ENCODE data around the gene CELF4.

Gene CELF4

DNA sequence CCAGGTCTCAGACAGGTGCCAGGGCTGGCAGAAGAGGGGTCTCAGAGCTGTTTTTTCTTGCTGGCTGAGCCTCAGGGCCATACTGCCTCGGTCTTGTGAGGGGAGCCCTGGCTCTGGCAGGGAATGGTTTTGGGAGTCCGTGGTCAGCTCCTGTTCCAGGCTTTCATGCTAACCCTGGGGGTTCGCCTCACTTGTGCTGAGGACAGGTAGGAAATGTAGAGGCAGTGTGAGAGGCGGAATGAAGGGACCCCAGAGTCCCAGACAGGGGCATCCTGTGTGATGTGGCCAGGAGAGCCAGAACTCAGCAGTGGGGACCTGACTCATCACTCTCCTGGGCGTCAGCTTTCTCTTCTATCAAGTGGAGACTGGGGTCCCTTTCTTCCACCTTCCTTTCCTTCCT lies 5.7 kb upstream of the CELF4 start:
- DNase-seq, result no peak

DNA sequence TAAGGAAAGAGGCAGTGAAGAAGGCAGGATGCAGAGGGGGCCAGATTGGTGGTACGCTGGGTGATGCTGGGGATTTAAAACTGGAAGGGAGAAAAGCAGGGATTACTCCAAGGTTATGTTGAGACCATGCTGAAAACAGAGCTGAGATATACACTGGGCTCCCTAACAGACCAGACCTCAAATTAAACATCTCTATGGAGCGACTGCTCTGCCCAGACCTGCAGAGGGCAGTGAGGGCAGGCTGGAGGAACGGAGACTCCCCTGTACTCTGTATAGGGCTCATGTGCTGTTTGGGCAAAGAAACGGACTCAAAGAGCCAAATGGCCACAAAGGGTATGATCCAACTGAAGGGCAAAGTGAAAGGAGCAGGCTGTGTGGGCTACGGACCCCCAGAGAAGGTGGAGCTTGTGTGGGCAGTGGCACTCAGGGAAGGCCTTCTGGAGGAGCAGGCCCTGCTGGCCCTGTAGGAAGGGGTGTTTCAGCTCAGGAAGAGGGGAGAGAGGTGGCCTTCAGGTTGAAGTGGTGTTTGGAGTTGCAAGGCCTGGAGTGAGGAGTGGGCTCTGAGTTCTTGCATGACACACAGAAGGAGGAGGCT lies 4.8 kb upstream of the CELF4 start:
- DNase-seq, result no peak

DNA sequence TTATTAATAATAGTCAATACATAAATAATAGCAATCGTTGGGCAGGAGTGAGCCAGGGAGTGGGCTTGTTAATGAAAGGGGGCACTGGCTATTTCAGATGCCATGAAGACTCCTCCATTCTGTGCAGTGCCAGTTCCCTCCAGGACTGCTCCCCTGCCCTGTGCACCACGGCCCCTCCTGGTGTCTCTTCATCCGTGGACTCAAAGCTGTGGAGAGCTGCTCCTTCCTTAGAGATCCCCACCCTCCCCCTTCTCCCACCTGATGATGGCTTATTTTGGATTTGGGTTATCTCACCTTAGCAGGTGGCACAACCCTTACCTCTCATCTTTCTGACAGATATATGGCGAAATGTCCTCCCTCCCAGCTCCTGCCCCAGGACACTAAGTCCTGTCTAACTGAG lies 3.1 kb upstream of the CELF4 start:
- DNase-seq, result no peak

DNA sequence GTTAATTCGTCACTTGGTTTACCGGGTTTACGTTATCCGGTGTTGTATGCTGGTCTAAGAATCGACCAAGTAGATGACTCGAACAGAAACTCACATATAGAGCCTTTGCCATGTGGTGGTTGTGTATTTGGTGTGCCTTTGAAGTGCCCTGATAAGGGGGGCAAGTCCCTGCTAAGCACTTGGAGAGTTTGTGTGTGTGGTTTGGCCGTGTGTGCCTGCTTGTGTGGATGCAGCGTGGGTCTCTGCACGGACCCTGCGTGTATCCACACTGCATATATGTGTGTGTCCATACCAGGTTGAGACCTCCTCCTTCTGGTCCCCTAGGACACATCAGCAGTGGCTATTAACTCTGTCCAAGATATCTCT lies 2.4 kb upstream of the CELF4 start:
- no peak for DNase-seq

DNA sequence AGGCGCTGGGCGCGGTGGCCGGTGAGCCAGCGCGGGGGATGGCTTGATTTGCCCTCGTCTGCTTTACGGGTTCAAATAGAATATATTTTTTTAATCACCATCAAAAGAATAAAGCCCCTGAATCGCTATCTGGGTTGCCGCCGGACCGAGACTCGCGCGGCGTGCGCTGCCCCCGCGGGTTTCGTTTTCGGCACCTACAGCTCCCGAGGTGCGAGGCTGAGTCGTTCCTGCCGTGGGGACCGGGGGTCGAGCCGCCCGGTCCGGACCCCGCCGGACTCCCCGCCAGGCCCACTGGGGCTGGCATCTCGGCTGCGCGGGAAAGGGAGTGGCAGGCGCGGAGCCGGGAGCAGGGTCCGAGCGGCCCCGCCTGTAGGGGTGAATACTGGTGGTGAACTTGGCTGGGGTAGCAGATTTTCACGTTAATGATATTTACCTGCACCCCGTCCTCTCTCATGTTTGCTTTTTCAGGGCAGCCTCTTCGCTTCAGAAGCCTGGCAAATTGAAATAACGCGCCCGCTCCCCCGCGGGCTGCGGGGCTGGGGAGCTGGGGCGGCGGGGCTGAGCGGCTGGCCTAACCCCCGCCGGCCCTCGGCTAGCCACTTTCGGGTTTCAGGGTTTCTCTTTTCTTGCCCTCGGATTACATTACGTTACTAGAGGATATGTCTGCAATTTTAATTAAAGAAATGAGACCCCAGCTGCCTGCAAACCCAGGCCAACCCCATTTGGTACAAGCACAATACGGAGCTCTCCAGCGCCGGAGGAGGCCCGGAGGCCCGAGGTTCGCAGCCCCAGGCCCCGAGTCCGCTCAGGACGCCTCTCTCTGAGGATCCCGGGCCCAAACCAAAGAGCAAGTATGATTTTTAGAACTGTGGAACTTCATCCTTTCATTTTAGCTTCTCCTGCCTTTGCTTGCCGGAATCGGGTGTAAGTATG lies 1.7 kb upstream of the CELF4 start:
- DNase-seq, result no peak

DNA sequence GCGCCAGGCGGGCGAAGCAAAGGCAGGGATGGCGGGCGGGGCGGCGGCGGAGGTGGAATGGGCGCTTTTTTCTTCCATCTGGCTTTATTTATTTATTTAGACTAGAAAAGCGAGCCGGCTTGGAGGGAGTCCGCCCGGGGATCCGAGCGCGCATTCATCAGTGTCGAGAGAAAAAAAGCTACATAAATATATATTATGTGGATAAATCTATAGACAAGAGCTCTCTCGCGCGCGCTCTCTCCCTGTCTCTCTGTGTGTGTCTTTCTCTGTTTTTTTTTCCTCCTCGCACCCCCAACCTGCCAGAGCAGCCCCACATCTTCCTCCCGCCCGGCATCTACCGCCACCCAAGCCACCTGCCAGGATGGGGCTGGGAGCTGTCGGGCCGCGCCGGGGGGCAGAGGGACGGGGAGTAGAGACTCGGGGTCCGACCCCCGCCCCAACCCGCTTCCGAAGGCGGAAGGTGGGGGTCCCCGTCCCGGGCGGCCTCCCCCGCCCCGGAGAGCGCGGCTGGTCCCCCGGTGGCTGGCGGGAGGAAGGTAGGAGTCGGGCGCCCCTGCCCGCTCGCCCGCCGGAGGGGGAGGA lies 972 bp upstream of the CELF4 start:
- DNase-seq, result no peak

DNA sequence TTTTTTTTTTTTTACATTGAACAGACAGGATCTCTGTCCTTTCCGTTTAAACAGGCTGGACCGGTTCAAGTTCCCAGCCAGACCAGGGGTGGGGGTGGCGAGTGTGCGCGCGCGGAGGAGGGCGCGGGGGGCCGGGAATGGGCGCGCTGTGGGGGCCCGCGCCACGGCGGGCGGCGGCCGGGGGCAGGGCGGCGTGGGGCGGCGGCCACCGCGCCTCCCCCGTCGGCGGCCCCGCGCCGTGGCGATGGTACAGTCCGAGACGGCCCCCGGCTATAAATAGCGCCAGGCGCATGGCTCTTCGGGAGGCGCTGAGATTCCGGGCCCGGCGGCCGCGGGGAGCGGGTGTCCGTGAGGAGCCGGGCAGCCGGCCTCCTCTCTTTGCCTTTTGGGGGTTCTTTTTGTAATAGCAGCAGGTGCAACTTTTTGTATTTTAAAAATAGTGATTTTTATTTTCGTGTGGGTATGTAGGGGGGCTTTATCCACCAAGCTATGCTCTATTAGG lies 430 bp upstream of the CELF4 start:
- no peak for DNase-seq

DNA sequence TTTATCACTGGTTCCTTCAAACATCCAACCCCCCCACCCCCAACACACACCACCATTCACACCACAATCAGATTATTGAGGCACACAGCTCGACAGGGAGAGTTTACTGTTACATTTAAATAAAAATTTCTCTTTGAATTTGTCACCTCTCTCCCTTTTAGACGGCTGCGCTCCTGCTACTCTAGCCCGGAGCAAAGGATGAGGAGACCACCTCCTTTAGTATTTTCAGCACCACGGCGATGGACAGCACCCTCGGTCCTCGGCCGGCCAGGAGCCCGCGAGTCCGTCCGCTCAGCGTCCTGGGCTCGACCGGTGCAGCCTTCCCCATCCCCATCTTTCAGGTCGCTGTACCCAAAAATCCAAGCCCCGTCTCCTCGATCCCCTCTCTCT lies 892 bp downstream of the CELF4 start:
- peak; percentile 33 for DNase-seq

DNA sequence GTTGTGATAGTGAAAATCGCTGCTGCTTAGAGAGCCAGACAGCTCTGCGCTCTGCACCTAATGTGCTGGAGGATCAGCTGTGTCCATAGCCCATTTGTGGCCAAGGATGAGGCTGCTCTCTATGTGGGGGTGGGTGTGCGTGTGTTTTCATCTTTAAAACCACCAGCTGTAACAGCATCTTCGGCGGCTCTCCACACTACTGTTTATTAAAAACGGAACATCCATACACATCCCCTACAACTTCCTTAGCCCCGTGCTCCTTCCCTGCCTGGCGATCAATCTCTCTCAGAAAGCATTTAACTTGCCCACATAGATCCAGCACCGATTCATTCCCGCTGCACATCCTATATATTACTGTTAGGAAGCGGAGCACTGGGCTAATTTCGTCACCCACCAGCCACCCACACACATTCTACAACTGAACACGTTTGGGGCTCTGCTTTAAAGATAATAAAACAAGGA lies 1.6 kb downstream of the CELF4 start:
- DNase-seq, result no peak

DNA sequence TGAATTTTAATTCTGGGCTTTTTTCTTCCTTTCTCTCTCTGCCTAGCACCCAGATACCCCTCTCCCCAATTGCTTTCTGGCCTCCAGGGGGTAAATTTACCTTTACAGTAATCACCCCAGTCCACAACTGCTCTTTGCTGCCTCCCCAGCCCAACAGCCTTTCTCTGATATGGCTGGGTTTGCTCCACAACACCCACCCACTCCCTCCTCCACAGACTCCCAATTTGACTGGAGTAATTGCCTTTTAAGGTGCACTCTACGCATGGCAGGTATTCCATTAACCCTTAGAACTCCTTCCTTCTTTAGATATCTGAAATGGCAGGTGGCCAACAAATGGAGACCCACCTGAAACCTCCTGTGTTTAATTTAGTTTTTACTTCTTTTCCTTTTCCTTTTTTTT lies 3.6 kb downstream of the CELF4 start:
- DNase-seq, result no peak

DNA sequence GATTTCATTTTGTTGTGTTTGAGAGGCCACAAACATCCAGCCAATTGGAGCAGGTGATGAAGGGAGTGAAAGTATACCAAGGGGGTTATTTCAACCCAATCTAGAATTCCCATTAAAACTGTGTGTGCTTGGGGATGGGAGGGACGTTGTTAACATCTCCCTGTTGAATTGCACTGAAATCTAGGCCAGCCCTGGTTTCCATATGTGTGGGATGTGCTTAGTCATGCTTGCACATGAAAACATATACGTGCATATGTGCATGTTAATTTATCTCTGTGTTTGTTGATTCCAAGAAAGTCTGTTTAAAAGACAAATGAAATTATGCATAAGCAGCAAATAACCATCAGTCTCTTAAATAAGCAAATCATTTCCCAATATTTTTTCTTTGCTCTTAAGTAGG lies 5.6 kb downstream of the CELF4 start:
- DNase-seq, result no peak

DNA sequence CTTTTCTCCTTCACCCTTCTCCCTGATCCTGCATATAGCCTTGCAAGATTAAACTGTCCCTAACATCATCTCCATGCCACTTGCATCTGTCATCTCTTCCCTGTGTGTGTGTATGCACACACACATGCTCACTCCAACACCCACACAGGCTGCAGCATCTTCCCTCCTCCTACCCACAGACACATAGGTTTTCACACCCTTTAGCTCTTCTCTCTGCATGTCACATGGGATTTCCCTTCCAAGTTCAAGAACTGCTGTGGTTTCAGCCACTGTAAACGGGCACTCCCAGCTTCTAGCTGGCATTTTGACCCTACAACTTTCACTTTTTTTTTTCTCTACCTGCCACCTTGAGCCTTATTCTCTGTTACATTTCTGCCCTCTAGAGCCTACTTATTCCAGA lies 6.4 kb downstream of the CELF4 start:
- no peak for DNase-seq

DNA sequence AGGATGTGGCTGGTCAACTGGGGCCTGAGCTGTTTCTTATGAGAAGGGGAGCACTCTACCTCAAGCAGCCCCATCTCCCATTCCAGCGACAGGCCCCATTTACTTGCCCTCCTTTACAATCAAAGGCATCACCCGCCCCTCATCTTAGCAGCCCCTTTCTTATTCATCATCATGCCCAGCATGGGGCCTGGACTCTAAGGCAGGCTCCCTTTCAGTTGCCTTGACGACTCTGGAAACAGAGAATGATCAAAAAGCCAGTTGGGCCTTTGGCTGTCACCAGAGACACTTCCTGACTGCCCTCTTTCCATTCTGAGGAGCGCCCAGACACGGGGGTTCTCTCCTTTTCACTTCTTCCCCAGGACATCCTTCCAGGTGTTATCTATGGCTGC lies 11.2 kb downstream of the CELF4 start:
- no peak for DNase-seq

DNA sequence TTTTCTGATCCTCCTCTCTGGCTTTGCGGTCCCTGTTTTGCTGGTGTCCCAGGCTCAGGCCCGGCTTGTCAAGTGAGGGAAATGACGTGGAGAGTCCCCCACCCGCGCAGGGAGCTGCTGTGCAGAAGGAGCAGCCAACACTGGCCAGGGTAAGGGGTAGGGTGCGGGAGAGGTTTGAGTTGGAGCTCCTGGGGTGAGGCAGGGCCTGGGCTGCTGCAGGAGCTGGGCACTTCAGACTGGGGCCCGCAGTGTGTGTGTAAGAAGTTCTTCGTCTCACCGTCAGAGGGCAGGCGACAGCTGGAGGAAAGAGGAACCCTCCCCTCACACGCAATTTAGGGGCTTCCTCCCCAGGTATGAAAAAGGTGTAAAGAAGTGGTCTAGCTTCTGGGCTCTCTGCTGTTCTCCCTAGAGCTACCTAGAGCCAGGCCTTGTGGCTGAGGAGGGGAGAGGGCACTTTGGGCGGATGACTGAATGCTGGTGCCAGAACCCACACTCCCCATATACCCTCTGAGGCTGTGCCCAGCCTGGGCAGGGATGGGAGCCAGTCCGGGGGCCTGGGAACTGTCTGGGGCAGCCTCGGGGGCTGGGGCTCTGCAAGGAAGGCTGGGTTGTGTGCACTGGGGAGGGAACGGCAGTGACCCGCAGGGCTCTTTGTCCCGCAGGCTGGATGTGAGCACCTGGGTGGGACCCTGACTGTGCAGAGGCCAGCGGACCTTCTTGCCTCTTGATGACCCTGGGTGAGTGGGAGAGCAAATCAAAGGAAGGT lies 11.8 kb downstream of the CELF4 start:
- DNase-seq, result no peak

DNA sequence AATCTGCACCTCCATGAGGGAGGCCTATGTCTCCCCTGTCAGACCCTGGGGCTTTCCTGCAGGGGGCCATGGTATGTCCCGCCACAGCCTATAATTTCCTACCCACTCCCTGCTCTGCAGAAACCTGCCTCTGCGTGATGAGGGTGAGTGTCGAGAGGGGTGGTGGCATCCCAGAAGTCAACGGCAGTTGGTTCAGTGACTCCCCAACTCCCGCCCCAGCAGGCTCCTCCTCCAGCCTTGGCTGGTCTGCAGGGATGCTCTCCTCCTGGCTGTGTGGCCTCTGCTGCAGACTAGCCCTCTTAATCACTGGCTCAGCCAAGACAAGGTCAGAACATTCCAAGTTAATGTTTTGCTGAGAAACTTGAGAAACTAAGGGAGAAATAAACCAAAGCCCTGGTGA lies 13.3 kb downstream of the CELF4 start:
- DNase-seq, result no peak

DNA sequence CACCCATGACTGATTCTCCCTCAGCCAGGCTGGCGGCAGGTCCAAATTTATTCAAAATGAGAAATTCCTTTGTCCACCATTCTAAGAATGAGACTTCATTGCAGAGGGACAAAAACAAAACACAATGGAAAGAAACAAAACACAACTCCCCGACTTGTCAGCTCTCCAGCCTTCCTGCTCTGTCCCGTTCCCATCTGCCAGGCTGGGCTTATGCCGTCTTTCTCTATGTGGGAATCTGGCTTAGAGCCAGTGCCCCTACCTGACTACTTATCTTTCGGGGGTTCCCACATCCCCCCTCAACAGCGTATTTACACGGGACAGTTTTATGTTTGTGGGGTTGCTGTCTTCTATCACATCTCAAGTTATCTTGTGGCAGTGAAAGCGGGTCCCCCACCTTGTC lies 13.8 kb downstream of the CELF4 start:
- no peak for DNase-seq

DNA sequence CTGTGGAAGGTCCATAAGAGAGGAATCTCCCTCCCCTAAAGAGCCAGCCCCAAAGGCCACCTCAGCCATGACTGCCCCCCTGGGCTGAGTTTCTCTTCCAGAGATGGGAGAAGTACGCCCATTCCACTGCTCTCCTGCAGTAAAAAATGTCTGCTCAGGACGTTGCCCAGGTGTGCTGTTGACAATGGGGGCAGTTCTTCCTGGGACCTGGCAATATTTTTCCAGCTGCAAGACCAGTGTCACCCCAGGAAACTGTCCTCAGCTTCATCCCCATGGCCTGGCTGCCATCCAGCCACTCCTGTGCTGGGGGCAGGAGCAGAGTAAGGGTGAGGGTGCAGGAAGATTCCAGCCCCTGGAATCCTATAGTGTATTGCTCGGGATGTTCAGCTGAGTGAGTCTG lies 14.3 kb downstream of the CELF4 start:
- no peak for DNase-seq

DNA sequence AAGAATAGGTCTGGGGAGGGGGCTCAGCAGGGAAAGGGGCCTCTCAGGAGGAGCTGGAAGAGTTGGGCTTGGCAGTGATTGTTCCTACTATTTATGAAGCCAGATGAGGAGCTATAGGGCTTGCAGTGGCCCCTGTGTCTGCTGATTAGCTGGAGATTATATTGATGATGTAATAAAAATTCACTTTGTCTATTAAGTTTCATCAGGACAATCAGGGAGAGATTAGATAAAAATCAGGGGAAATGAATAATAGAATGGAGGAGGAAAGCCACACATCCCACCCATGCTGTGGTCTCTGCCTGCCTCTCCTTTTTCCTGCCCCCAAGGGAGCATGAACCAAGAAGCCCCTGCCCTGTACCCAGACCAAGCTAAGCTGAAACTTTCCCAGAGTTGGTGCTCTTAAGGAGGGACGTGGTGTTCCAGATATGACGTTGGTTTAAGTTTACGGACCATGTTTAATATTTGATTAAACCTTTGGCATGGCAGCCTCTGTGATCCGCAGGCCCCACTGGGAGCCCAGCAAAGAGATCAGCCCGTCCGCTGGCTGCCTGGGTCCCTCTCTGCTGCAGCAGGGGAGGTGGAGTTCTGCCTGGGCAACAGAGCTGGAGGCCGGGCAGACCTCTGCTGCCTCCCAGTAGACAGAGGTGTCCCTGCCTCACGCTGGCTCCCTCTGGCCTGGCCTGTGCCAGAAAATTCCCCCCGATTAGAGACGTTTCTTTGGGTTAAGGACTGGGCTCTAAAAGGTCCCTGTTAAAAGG lies 15.3 kb downstream of the CELF4 start:
- no peak for DNase-seq

DNA sequence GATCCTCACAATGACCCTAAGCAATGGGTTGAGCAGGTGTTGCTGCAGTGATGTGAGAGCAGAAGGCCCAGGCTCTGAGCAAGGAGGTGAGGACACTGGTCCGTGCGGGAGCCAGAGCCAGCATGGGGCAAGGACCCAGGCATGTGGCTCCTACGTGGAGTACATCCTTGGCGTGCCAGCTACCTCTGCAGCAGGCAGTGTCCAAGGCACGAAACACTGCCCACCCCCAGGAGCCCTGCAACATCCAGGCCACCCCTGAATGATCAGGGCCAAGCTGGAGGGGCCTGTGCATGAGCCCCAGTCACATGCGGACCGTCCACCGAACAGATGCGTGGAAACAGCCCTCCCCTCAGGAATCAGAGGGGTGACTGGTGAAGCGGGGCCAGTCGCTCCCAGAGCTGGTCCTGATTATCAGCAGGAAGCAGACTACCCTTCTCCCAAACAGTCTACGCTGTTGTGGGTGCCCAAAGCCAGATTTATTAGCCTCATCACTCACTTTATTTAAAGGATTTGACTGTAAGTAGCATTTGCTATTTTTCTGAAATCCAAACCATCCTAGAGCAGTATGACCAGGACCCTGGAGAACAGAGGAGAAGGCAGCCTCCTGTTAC lies 16.8 kb downstream of the CELF4 start:
- DNase-seq, result no peak

DNA sequence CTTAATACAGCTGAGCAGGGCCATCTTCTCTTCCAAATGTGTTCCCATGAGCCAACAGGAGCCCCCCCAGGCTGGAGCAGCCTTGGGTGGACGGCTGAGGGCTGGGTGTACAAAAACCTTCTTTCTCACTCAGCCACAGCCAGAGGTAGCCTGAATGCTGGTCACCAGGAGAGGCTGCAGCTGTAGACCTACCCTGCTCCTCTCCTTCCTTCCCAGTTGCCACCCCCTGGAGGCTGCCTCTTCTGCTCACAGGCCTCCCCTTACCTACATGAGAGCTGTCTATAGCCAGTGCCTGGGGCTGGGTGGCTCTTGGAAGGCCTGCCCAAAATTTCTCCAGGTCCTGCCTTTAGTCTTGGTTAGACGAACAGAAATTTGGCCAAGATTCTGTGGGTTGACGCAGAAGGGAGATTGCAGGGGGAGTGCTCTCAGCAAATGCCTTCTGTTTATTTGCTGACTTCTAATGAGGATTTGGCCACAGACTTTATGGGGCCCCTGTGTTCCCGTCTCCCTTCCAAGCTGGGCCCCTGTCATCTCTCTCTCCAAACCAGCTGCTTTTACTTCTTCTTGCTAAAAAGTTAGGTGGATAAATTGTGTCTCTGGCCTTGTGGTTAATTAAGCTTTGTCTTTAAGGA lies 18.3 kb downstream of the CELF4 start:
- DNase-seq, result no peak

DNA sequence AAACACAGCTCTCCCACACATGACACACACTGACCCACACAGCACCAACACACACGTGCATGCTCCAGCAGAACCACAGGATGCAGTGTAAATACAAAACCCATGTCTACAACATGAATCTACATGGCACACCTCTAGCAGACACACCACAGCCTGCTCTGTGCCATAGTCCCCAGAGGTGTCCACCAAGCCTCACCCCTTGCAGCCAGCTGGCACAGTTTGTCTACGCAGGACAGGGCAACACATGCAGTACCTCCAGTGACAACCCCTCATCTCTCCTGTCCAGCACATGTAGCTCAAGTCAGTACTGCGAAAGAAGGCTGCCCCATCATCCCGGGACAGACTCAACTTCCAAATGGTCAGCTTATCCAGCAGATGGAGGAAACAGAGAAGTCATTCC lies 18.9 kb downstream of the CELF4 start:
- DNase-seq, result no peak

DNA sequence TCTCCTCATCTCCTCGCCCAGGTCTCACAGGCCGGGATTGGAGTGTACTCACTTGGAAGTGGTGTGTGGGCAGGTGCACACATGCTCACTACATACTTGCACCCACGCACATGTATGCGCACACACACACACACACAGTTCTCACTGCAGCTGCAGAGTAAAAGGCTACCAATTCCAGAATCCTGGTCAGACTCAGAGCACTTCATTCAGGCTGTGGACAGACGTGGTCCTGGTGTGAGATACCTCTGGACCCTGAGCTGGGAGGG lies 19.4 kb downstream of the CELF4 start:
- no peak for DNase-seq

Measured in stimulated activated CD8-positive, alpha-beta memory T cell treated with anti-CD3 and anti-CD28 coated beads, Interleukin-4, amount 100 ng/mL, for 48 hours (primary cell).